Sigmoid colon (tissue), 7 donors: ENCODE data around the gene ANKS1A. TPM values are rescaled to one million over a fixed set of nuclear protein-coding genes. Genes with fewer than 3 reads are reported as not detected.

Experiments
- DNase-seq: peaks from one replicate; pipeline ENCODE4 v3.0.0-alpha.2; 2019
- H3K27ac ChIP-seq, 4 donors: fragments of 200-600 bp; sonication (generic); one replicate each; pipeline ENCODE4 v1.5.1; 2016 to 2019; ENCODE audit warnings: mild to moderate bottlenecking in 1 of 4
- H3K27me3 ChIP-seq, 3 donors: fragments of 200-600 bp; sonication (generic); one replicate each; pipeline ENCODE4 v1.5.1; 2019; ENCODE audit warnings: mild to moderate bottlenecking in 1 of 3
- H3K36me3 ChIP-seq, 4 donors: fragments of 200-600 bp; sonication (generic); one replicate each; pipeline ENCODE4 v1.5.1; 2016 to 2019
- H3K4me1 ChIP-seq, 4 donors: fragments of 200-600 bp; sonication (generic); one replicate each; pipeline ENCODE4 v1.5.1; 2017 to 2019
- H3K4me3 ChIP-seq, 4 donors: fragments of 200-600 bp; sonication (generic); one replicate each; pipeline ENCODE4 v1.5.1; 2017 to 2019; ENCODE audit warnings: mild to moderate bottlenecking in 2 of 4, moderate library complexity in 1 of 4
- H3K9me3 ChIP-seq, 4 donors: fragments of 200-600 bp in 3 of 4; sonication (generic) in 3 of 4; one replicate each; pipeline versions ENCODE4 v1.5.1 to v1.6.1; 2013 to 2019
- EP300 ChIP-seq, 4 donors: sonication (generic); formaldehyde crosslinking; IDR thresholded peaks; one replicate each; pipeline ENCODE4 v1.6.1; 2017; ENCODE audit warnings: antibody characterized with exemption in 4 of 4
- POLR2A ChIP-seq, 2 donors: fragments of 450-650 bp; IDR thresholded peaks; one replicate each; pipeline ENCODE4 v1.6.1; 2016; ENCODE audit warnings: antibody characterized with exemption in 2 of 2, mild to moderate bottlenecking in 2 of 2, moderate library complexity in 2 of 2
- POLR2AphosphoS5 ChIP-seq, 4 donors: sonication (generic); formaldehyde crosslinking; IDR thresholded peaks; one replicate each; pipeline ENCODE4 v1.6.1; 2017; ENCODE audit warnings: antibody characterized with exemption in 4 of 4
- WGBS, 2 donors: extraction: QIAGEN DNeasy Blood & Tissue Kit; methylation state at CpG; one replicate each; pipeline ENCODE4 v1.1.7; 2013; 5-methylcytosine and 5-hydroxymethylcytosine counted together
- intact Hi-C: fragments of 100-400 bp; cut with DNase I; formaldehyde crosslinking; loops from one replicate; pipeline ENCODE4 v1.15.1; 2023
- polyA plus RNA-seq, 3 donors: library from polyadenylated mRNA; stranded (reverse); fragments of 200-250 nt; gene quantifications; one replicate each; pipeline ENCODE4 v1.2.3, GENCODE V29; 2013
- total RNA-seq, 4 donors: library from RNA; depleted of rRNA; stranded (reverse); fragments of >200 nt; gene quantifications; one replicate each; pipeline ENCODE4 v1.1.0, GENCODE V29; 2016
- TF ChIP-seq, protein P1 (sequence below), 4 experiments: fragments of 450-650 bp in 3 of 4; fragments of 200-600 bp in 1 of 4; IDR thresholded peaks; one replicate each; pipeline ENCODE4 v1.5.1; 2016 to 2019; ENCODE audit warnings: antibody characterized with exemption in 4 of 4, mild to moderate bottlenecking in 3 of 4, moderate library complexity in 2 of 4
- donor health status: healthy with polysubstance abuse.
- donor health status: Bipolar disorder and iron deficiency.
- donor health status: healthy.

The ANKS1A gene
- total and polyA plus RNA-seq, 7 donors, result 9.0 to 60.1 (median 37.8) TPM

GRCh38 chr6:35036828-35037663 lies 148.0 kb downstream of the ANKS1A start:
- TF ChIP-seq POLR2AphosphoS5 (IDR thresholded peaks at IDR 0.05) (no peak), POLR2A (IDR thresholded peaks at IDR 0.05) (no peak), EP300 (IDR thresholded peaks at IDR 0.05) (no peak)
- TF ChIP-seq, protein P1, sequence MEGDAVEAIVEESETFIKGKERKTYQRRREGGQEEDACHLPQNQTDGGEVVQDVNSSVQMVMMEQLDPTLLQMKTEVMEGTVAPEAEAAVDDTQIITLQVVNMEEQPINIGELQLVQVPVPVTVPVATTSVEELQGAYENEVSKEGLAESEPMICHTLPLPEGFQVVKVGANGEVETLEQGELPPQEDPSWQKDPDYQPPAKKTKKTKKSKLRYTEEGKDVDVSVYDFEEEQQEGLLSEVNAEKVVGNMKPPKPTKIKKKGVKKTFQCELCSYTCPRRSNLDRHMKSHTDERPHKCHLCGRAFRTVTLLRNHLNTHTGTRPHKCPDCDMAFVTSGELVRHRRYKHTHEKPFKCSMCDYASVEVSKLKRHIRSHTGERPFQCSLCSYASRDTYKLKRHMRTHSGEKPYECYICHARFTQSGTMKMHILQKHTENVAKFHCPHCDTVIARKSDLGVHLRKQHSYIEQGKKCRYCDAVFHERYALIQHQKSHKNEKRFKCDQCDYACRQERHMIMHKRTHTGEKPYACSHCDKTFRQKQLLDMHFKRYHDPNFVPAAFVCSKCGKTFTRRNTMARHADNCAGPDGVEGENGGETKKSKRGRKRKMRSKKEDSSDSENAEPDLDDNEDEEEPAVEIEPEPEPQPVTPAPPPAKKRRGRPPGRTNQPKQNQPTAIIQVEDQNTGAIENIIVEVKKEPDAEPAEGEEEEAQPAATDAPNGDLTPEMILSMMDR (IDR thresholded peaks at IDR 0.05), result no peak
- H3K9me3 ChIP-seq, result no peaks in the 10 kb centered on the region
- no peak overlapping the region for H3K4me3 ChIP-seq
- peaks cover 0 to 97% (median 95%) of the 10 kb centered on the region in 4 donors for H3K4me1 ChIP-seq
- peak overlapping the region; percentile 74 to 95 (median 85) for H3K27ac ChIP-seq
- intact Hi-C loops, result loop anchor here (10.0 kb wide), 1 partner anchor 558 kb away; no protein-coding TSS in a partner anchor
- H3K27me3 ChIP-seq, result no peaks in the 10 kb centered on the region
- DNase-seq, result no peak
- WGBS, 2 donors, result 69 to 84% methylated on average over 8 of the region's 8 CpGs
- H3K36me3 ChIP-seq, result peaks cover 0 to 10% (median 0%) of the 10 kb centered on the region in 4 donors

- WGBS, 2 donors, result 86 to 96% methylated on average over 2 of the region's 2 CpGs
- peak overlapping the region; percentile 12 to 95 (median 85) for H3K27ac ChIP-seq
- TF ChIP-seq, protein P1 (IDR thresholded peaks at IDR 0.05), result no peak
- TF ChIP-seq POLR2A (IDR thresholded peaks at IDR 0.05) (no peak), POLR2AphosphoS5 (IDR thresholded peaks at IDR 0.05) (no peak), EP300 (IDR thresholded peaks at IDR 0.05) (no peak)
These were observed 148.6 kb downstream of the ANKS1A start for GRCh38 chr6:35037664-35038038.

GRCh38 chr6:35038076-35038475 lies 149.0 kb downstream of the ANKS1A start:
- Histone ChIP-seq H3K27ac (peak overlapping the region; percentile 12 to 95 (median 85)), H3K36me3 (peaks cover 0 to 14% (median 0%) of the 10 kb centered on the region in 4 donors), H3K4me3 (no peak overlapping the region), H3K27me3 (no peaks in the 10 kb centered on the region), H3K4me1 (peaks cover 0 to 97% (median 95%) of the 10 kb centered on the region in 4 donors), H3K9me3 (no peaks in the 10 kb centered on the region)
- 93 to 97% methylated on average over 5 of the region's 5 CpGs for WGBS, 2 donors
- intact Hi-C loops, result loop anchor here (10.0 kb wide), 1 partner anchor 557 kb away; no protein-coding TSS in a partner anchor
- TF ChIP-seq POLR2AphosphoS5 (IDR thresholded peaks at IDR 0.05), result no peak
- TF ChIP-seq, protein P1 (IDR thresholded peaks at IDR 0.05), result no peak
- no peak for TF ChIP-seq EP300 (IDR thresholded peaks at IDR 0.05)
- no peak for TF ChIP-seq POLR2A (IDR thresholded peaks at IDR 0.05)
- DNase-seq, result no peak

More at GRCh38 chr6:35037664-35038038, 148.6 kb downstream of the ANKS1A start:
- Histone ChIP-seq H3K4me1 (peaks cover 0 to 97% (median 95%) of the 10 kb centered on the region in 4 donors), H3K4me3 (no peak overlapping the region), H3K36me3 (peaks cover 0 to 12% (median 0%) of the 10 kb centered on the region in 4 donors), H3K9me3 (no peaks in the 10 kb centered on the region), H3K27me3 (no peaks in the 10 kb centered on the region)
- DNase-seq, result no peak
- intact Hi-C loops, result loop anchor here (10.0 kb wide), 1 partner anchor 557 kb away; no protein-coding TSS in a partner anchor

DNA sequence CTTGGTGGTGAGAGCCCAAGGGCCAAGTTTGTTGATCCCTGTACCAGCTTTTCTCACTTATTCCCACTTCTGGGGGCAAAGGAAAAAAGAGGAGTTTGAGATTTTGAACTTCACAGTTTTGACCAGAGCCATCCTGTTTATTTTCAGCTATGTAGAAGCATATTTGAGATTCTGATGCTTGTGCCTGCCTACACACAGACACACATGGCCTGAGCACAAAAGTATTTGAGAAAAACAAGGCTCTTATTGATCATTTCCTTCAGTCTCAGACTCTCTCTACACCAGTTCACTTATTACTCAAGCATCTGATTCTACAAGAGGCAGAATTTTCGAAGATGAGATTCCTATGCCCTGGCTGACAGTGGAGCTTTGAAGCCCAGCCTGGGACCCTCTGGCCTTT lies 151.3 kb downstream of the ANKS1A start:
- TF ChIP-seq POLR2AphosphoS5 (IDR thresholded peaks at IDR 0.05), result peak in 2 of 4 donors; percentile 13 to 33
- TF ChIP-seq, protein P1 (IDR thresholded peaks at IDR 0.05), result no peak
- WGBS, 2 donors, result 91 to 92% methylated on average over 1 of the region's 1 CpG
- Histone ChIP-seq H3K27ac (peak overlapping the region; percentile 84 to 92 (median 88)), H3K4me1 (peaks cover 0 to 98% (median 95%) of the 10 kb centered on the region in 4 donors), H3K4me3 (no peak overlapping the region), H3K9me3 (no peaks in the 10 kb centered on the region), H3K27me3 (no peaks in the 10 kb centered on the region), H3K36me3 (peaks cover 0 to 14% (median 0%) of the 10 kb centered on the region in 4 donors)
- intact Hi-C loops, result no loop called here
- no peak for DNase-seq
